Measurements from ENCODE around the gene DCAF11.

DCAF11 gene

GRCh38 chr14:24115422-24116127 lies 998 bp downstream of the DCAF11 start:
- no peak for ATAC-seq
- TF ChIP-seq ZFP30 (CRISPR knock-in tag; IDR thresholded peaks at IDR 0.05) = no peak
- TF ChIP-seq TCF4 (CRISPR knock-in tag; IDR thresholded peaks at IDR 0.05; ENCODE audit: borderline replicate concordance) = no peak
- TF ChIP-seq CREB5 (CRISPR knock-in tag; IDR thresholded peaks at IDR 0.05; ENCODE audit: low read depth) = no peak
- no peak for TF ChIP-seq ZC3H10 (CRISPR knock-in tag; IDR thresholded peaks at IDR 0.05)
- TF ChIP-seq TSHZ2 (CRISPR knock-in tag; IDR thresholded peaks at IDR 0.05) = no peak
- no peak for TF ChIP-seq GLIS3 (CRISPR knock-in tag; IDR thresholded peaks at IDR 0.05)
- TF ChIP-seq ARNTL (CRISPR knock-in tag; IDR thresholded peaks at IDR 0.05; ENCODE audit: borderline replicate concordance, low read depth) = no peak
- no peak for TF ChIP-seq ISL1 (CRISPR knock-in tag; IDR thresholded peaks at IDR 0.05)
- no peak for TF ChIP-seq ZFP3 (CRISPR knock-in tag; IDR thresholded peaks at IDR 0.05)
- no peak for TF ChIP-seq PPARA (CRISPR knock-in tag; IDR thresholded peaks at IDR 0.05; ENCODE audit: borderline replicate concordance)
- TF ChIP-seq POU6F1 (CRISPR knock-in tag; IDR thresholded peaks at IDR 0.05; ENCODE audit: borderline replicate concordance, low read depth) = no peak
- no peak for TF ChIP-seq OSR1 (CRISPR knock-in tag; IDR thresholded peaks at IDR 0.05)
- TF ChIP-seq RARB (CRISPR knock-in tag; IDR thresholded peaks at IDR 0.05) = no peak
- TF ChIP-seq ZNF70 (CRISPR knock-in tag; IDR thresholded peaks at IDR 0.05) = no peak
- TF ChIP-seq TOX (CRISPR knock-in tag; IDR thresholded peaks at IDR 0.05; ENCODE audit: borderline replicate concordance) = no peak
- TF ChIP-seq ZNF8 (CRISPR knock-in tag; IDR thresholded peaks at IDR 0.05) = no peak

GRCh38 chr14:24116128-24116814 lies 1.7 kb downstream of the DCAF11 start:
- TF ChIP-seq TOX (CRISPR knock-in tag; IDR thresholded peaks at IDR 0.05; ENCODE audit: borderline replicate concordance) = no peak
- no peak for TF ChIP-seq BACH2 (CRISPR knock-in tag; IDR thresholded peaks at IDR 0.05; ENCODE audit: borderline replicate concordance)
- no peak for TF ChIP-seq ESRRG (CRISPR knock-in tag; IDR thresholded peaks at IDR 0.05)
- no peak for TF ChIP-seq TCF4 (CRISPR knock-in tag; IDR thresholded peaks at IDR 0.05; ENCODE audit: borderline replicate concordance)
- TF ChIP-seq CSRNP3 (CRISPR knock-in tag; IDR thresholded peaks at IDR 0.05) = no peak
- no peak for ATAC-seq

GRCh38 chr14:24117179-24117578 lies 2.6 kb downstream of the DCAF11 start:
- no peak for ATAC-seq
- no peak for TF ChIP-seq PATZ1 (CRISPR knock-in tag; IDR thresholded peaks at IDR 0.05; ENCODE audit: borderline replicate concordance)
- no peak for TF ChIP-seq ZNF8 (CRISPR knock-in tag; IDR thresholded peaks at IDR 0.05)
- TF ChIP-seq BACH2 (CRISPR knock-in tag; IDR thresholded peaks at IDR 0.05; ENCODE audit: borderline replicate concordance) = no peak
- no peak for TF ChIP-seq CSDC2 (CRISPR knock-in tag; IDR thresholded peaks at IDR 0.05)
- TF ChIP-seq OSR1 (CRISPR knock-in tag; IDR thresholded peaks at IDR 0.05) = no peak
- TF ChIP-seq ARNTL (CRISPR knock-in tag; IDR thresholded peaks at IDR 0.05; ENCODE audit: borderline replicate concordance, low read depth) = no peak
- TF ChIP-seq POU6F1 (CRISPR knock-in tag; IDR thresholded peaks at IDR 0.05; ENCODE audit: borderline replicate concordance, low read depth) = no peak
- TF ChIP-seq CSRNP3 (CRISPR knock-in tag; IDR thresholded peaks at IDR 0.05) = no peak
- no peak for TF ChIP-seq PPARA (CRISPR knock-in tag; IDR thresholded peaks at IDR 0.05; ENCODE audit: borderline replicate concordance)
- TF ChIP-seq SNAI2 (CRISPR knock-in tag; IDR thresholded peaks at IDR 0.05) = no peak
- TF ChIP-seq ZNF70 (CRISPR knock-in tag; IDR thresholded peaks at IDR 0.05) = no peak
- TF ChIP-seq ZC3H10 (CRISPR knock-in tag; IDR thresholded peaks at IDR 0.05) = no peak
- TF ChIP-seq ISL1 (CRISPR knock-in tag; IDR thresholded peaks at IDR 0.05) = no peak
- no peak for TF ChIP-seq TOX (CRISPR knock-in tag; IDR thresholded peaks at IDR 0.05; ENCODE audit: borderline replicate concordance)
